ENCODE data around the gene CRTC1. TPM values are rescaled to one million over a fixed set of nuclear protein-coding genes. Genes with fewer than 3 reads are reported as not detected.

The CRTC1 gene
- total and polyA plus RNA-seq, 7 donors: 4.5 to 12.5 (median 8.1) TPM

GRCh38 chr19:18785179-18786124 lies 102.0 kb downstream of the CRTC1 start:
- DNase-seq: peak; percentile 87 to 91
- H3K27ac ChIP-seq: no peak overlapping the region

GRCh38 chr19:18788529-18789421 lies 105.3 kb downstream of the CRTC1 start:
- no peak for DNase-seq
- H3K36me3 ChIP-seq (ENCODE audit: insufficient read depth in 1 of 2, low read depth in 1 of 2): no peaks in the 10 kb centered on the region
- WGBS, 3 donors: 2 to 3% (median 2%) methylated on average over 60 to 68 of the region's 68 CpGs
- TF ChIP-seq CTCF (IDR thresholded peaks at IDR 0.05): no peak
- peaks cover 0 to 82% (median 48%) of the 10 kb centered on the region in 3 donors for H3K27me3 ChIP-seq (ENCODE audit: insufficient read depth in 3 of 3, low read length in 2 of 3)
- no peak overlapping the region for H3K4me3 ChIP-seq
- H3K4me1 ChIP-seq: peaks cover 10% of the 10 kb centered on the region
- no peaks in the 10 kb centered on the region for H3K9me3 ChIP-seq
- ATAC-seq: no peak
- intact Hi-C loops (cut with DNase I): no loop called here
- no peak overlapping the region for H3K27ac ChIP-seq

More at GRCh38 chr19:18785179-18786124, 102.0 kb downstream of the CRTC1 start:
- peaks cover 0 to 51% (median 33%) of the 10 kb centered on the region in 3 donors for H3K27me3 ChIP-seq (ENCODE audit: insufficient read depth in 3 of 3, low read length in 2 of 3)
- H3K4me3 ChIP-seq: peak overlapping the region; percentile 43
- H3K9me3 ChIP-seq: no peaks in the 10 kb centered on the region
- H3K4me1 ChIP-seq: peaks cover 6% of the 10 kb centered on the region
- no peak for TF ChIP-seq CTCF (IDR thresholded peaks at IDR 0.05)
- ATAC-seq: peak; percentile 84 to 91 (median 87)
- 5 to 9% (median 8%) methylated on average over 54 to 65 of the region's 65 CpGs for WGBS, 3 donors
- H3K36me3 ChIP-seq (ENCODE audit: insufficient read depth in 1 of 2, low read depth in 1 of 2): no peaks in the 10 kb centered on the region
- intact Hi-C loops (cut with DNase I): no loop called here

- no peak for DNase-seq
- ATAC-seq: no peak
- peak overlapping the region; percentile 49 for H3K4me3 ChIP-seq
- no peak for TF ChIP-seq CTCF (IDR thresholded peaks at IDR 0.05)
- intact Hi-C loops (cut with DNase I): no loop called here
- no peaks in the 10 kb centered on the region for H3K36me3 ChIP-seq (ENCODE audit: insufficient read depth in 1 of 2, low read depth in 1 of 2)
- H3K27me3 ChIP-seq (ENCODE audit: insufficient read depth in 3 of 3, low read length in 2 of 3): peaks cover 0 to 86% (median 50%) of the 10 kb centered on the region in 3 donors
- H3K4me1 ChIP-seq: peaks cover 10% of the 10 kb centered on the region
- no peak overlapping the region for H3K27ac ChIP-seq
- H3K9me3 ChIP-seq: no peaks in the 10 kb centered on the region
- 2 to 3% (median 3%) methylated on average over 28 to 38 of the region's 38 CpGs for WGBS, 3 donors
Measured at GRCh38 chr19:18789422-18789869, 106.0 kb downstream of the CRTC1 start.

- DNase-seq (peak in 1 of 2 donors; percentile 64), ATAC-seq (peak in 1 of 4 donors; percentile 16)
- no peak for TF ChIP-seq CTCF (IDR thresholded peaks at IDR 0.05)
- Histone ChIP-seq H3K36me3 (ENCODE audit: insufficient read depth in 1 of 2, low read depth in 1 of 2) (no peaks in the 10 kb centered on the region), H3K9me3 (no peaks in the 10 kb centered on the region), H3K27ac (no peak overlapping the region), H3K27me3 (ENCODE audit: insufficient read depth in 3 of 3, low read length in 2 of 3) (peaks cover 0 to 91% (median 50%) of the 10 kb centered on the region in 3 donors), H3K4me1 (peaks cover 10% of the 10 kb centered on the region), H3K4me3 (peak overlapping the region; percentile 49)
- intact Hi-C loops (cut with DNase I): no loop called here
- 1% methylated on average over 45 to 65 of the region's 65 CpGs for WGBS, 3 donors
Measured at GRCh38 chr19:18789883-18790565, 106.5 kb downstream of the CRTC1 start.

Data from psoas muscle (tissue), 8 donors.